Inflammatory macrophage (primary cell): ENCODE measurements around the gene MAP1B.

Experiments used
- DNase-seq, 2 donors: peaks; one replicate each; pipeline ENCODE4 v3.0.0-alpha.2; 2020 to 2022

MAP1B gene

GRCh38 chr5:72101828-72102227, 5.4 kb upstream of the MAP1B start:
- DNase-seq = no peak

DNA sequence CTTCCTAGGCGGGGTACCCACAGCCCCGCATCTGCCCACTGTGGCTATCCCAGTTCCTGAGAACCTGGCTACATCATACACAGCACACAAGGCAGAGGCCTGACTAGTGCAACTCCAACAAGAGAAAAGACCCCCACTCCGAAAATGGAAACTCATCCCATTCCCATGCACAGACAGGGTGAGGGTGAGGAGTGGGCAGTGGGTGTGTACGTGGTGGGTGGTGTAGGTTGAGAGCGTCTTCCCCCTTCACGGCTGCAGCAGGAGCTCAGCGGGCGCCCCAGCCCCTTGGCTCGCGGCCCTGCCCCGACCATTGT, 501 bp upstream of the MAP1B start:
- DNase-seq = no peak

- no peak for DNase-seq
These were observed 576 bp downstream of the MAP1B start for GRCh38 chr5:72107901-72108201.

- no peak for DNase-seq
These were observed 1.2 kb downstream of the MAP1B start for GRCh38 chr5:72108202-72109061.

DNA sequence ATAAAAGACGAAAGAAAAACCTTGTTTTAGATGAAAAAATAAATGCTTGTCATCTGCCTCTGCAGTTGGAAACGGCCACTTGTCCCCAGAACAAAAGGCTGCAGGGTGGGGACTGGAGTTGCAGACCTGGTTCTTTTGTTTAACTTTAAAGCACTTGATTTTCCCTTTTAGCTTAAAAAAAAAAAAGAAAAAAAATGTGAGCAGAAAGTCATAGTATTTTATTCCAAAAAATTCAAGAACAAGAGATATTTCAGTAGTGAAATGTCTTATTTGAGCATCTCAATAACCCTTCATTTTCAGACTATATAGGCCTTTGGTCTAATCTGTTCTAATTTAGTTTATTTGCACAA, 1.8 kb downstream of the MAP1B start:
- DNase-seq = no peak

- DNase-seq = no peak
These were observed 2.4 kb downstream of the MAP1B start for GRCh38 chr5:72109625-72110024.

GRCh38 chr5:72110394-72111013, 3.2 kb downstream of the MAP1B start:
- DNase-seq = no peak

DNA sequence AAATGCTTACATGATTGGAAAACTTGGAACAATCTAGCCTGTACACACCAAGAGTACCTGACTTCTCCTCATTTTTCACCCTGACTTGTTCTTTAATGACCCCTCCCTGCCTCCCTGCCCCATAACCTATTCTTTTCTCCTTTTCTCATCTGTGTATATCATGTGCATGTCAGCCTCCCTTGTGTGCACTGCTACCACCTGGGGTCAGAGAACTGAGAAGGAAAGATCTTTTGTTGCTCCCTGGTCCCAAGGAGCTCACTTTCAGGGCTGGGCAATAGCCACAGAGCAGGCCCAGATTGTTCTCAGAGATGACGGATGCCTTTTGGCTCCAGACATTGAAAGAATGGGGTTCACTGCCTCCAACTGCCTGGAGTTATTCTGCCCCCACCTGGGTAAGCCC, 5.1 kb downstream of the MAP1B start:
- DNase-seq = no peak

GRCh38 chr5:72114629-72115028, 7.4 kb downstream of the MAP1B start:
- no peak for DNase-seq

- DNase-seq = no peak
These were observed 8.0 kb downstream of the MAP1B start for GRCh38 chr5:72115296-72115695.

DNA sequence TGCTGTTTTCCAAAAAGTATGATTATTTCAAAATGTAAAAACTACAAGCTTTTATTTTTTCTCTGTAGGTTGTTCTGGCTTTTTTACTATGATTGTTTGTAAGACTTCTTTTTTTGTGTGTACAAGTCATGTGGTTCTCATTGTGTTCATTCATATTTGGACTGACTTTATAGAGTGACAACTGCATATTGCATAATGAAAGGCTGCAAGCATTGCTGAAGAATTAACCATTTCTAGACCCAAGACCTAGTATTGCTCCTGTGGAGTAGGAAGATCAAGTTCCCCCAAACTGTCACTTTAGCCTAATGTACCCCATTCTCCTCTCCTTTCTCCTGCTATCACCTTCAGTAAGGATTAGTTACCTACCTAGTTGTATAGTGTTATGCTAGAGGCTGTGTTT, 10.0 kb downstream of the MAP1B start:
- DNase-seq = no peak

DNA sequence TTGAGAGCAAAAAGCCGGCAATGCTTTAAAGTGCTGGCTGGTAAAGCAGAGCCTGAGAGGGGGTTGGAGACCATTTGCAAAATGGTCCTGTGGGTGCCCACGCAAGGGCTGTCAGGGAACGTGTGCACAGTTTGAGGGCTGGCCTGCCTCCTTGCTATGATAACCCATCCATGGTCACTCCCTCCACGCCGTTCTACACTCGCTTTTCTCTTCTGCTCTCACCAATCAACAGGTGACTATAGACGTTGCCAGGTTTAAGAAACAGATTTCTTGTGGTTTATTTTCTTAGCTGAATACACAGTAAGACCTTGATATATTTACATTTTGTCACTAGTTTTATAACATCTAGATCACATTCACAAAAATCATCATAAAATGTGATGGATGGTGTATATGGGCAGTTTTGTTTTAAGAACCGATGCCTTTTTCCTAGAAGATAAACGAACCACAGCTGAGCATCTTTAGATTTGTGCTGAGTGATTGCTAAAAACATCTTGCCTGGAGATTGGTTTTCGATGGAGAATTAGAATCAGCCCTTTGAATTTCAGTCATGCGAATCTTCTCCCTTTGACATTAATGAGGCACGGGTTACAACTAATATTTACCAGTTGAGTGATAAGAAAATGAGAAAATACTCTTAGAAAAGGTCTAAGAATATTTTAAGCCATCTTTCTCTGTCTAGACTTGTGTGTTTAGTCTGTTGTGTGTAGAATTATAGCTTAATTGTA, 13.9 kb downstream of the MAP1B start:
- DNase-seq = no peak

- DNase-seq = no peak
These were observed 14.6 kb downstream of the MAP1B start for GRCh38 chr5:72121780-72122445.

DNA sequence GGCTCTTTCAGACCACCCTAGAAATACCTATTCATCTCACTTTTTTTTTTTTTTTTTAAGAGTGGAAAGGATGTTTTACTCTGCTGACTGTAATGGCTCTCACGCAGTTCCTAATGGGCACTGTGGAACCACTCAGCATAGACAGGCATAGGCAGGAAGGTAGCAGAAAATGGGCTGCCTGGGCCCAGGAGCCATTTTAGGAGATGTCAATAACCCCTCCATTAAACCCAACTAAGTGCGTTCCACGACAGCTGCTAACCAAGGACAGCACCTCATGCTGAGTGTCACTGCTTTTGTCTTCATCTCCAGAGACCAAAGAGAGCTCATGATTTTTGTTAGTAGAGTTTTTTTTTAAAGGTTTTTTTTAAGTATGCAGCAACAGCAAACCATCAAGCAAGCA, 15.3 kb downstream of the MAP1B start:
- DNase-seq = no peak

DNA sequence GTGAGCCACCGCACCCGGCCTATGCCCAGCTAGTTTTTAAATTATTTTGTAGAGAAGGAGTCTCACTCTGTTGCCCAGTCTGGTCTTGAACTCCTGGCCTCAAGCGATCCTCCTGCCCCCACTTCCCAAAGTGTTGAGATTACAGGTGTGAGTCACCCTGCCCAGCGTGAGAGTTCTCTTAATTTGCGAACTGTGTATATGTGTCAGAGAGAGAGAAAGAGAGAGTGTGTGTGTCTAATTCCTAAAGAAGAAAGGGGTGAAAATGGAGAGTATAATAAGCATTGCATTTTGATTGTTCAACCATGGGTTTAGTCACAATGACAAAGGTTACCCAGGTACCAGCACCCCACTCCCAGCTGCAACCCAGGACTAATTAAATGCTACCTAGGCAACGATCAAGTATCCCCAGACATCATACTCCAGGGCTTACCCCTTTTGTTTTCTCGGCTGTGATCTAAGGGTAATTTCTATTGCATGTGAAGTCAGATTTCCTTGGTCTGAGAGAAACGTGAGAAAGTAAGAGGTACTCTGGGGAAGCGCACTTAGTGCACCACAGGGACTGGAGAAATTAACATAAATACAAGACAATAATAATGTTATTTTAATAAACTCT, 16.6 kb downstream of the MAP1B start:
- DNase-seq = no peak

DNA sequence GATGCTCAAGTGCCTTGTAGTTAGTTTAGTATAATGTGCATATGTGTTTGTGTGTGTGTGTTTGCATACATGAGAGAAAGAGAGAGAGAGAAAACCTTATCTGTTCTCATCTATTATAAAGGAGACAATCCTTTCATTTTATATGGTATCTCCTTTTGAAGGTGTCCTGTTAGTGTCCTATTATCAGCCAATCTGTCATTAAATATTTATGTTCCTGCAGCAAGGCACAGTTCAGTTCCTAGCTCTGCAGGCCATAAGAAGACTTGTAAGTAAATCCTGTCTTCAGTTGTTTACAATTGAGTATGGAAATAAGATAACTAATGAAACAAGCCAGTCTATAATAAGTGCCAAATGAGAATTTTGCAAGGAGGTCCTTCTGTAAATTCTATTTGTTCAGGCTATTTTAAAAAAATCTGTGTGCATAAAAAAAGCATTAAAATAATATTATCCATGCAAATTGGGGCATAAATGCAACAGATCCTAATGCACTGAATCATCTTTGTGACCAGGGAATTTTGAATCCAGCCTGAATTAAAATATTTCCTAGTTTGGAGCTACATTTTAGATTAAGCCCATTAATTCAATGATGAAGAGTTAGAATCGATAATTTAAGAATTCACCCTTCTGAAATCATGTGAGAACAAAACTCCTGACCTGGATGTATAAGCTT, 18.1 kb downstream of the MAP1B start:
- no peak for DNase-seq

DNA sequence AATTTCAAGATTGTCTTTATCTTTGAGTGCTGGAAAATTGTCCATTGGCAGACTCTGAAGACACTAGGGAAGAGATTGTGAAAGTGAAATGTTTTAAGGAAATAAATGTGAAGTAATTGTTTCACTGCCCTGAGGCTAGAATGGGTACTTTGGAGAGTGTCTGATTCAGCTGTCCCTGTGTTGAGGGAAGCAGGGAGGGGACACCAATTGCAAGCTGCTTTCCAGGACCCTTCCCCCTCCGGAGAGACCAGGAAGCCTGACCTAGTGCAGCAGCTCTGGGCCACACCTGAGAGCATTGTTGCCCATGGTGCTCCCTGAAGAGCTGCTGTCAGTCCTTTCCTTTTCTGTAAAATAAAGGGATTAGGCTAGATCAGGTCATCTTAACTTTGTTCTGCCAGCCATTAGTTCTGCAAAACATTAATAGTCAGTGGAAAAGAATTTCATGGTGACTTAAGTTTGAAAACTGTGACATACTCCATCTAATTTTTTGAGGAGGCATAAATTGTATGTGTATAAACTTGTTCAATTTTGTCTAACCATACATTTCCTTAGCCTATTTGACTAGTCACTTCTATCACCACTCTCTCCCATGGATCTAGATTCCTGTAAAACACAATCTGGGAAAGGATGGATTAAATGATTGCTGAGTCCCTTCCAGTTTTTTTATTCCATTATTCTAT, 18.8 kb downstream of the MAP1B start:
- no peak for DNase-seq

DNA sequence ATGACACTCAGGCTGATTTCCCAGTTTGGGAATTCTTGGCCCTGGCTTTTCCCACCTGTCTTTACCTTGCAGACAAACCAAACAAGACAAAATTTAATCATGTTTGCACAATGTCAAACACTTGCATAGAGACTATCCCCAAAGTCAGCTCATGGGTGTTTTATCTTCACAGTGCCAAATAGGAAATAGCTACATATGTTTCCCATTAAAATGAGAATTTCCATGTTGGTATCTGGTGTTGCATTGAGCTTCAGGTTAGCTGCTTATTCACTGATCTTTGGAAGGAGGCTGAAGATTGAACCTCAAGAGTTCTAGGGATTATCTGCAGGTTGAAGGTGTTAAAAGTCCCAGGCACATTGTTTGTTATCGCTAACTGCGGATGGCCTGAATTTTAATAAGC, 19.5 kb downstream of the MAP1B start:
- no peak for DNase-seq

DNA sequence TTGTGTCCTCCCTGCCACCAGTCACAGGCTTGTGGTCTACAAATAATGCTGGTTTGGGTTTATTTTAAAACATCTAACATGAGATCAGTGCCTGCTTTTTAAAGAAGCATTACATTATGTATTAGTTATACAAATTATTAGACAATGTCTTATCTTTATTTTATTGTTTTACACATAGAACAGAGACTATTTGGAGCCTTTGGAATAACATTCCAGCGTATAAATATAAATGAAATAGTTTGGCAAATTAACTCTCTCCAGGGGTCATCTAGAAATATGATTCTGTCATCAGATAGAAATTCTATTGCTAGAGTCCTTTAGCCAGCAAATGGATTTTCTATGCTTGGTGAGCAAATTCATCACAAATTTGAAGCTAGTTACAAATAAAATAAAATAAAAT, 22.4 kb downstream of the MAP1B start:
- no peak for DNase-seq

- DNase-seq = no peak
These were observed 23.1 kb downstream of the MAP1B start for GRCh38 chr5:72130351-72130761.

DNA sequence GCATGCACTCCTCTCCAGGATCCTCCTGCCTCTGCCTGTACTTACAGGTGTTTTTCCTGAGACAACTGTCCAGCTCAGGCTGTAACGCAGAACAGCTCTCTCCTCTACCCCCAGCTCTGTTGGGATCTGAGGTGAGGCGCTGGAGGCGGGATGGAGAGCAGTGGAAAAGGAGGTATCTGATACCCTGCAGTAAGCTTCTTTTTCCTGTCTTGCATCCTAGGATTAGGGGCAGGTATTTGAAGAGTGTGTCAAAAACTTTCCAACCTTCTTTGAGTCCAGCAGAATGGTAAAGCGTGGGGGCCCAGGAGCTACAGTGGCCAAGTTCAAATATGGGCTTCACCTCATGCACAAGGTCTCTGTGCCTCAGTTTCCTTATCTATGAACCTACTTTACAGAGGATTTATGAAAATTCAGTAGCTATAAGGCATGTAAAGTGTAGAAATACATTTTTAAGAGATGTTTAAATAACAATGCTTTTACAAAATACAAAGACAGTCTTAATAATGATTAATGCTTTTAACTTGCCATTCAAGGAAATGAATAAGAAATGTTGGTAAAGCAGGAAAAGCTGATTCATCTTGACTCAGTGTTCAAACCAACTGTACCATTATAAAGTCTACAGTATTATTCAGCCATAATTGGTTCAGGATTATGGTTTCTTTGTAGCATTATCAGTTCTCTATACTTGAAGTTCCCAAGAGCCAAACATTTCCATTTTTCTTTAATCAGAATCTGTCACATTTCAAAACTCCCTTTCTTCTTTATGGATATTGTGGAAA, 26.1 kb downstream of the MAP1B start:
- DNase-seq = no peak
